ENCODE measurements around the gene CWC22.
A peak's percentile ranks its signal among the peaks of the same experiment; 100 is the strongest.
"Not testable (repeated sequence)": the region's sequence is repeated elsewhere in the genome, so short reads cannot be mapped to it uniquely, and the experiment has no call there.

CWC22 gene

GRCh38 chr2:180006781-180007579 is at the start of gene CWC22:
TSS of gene CWC22 (minus strand) at chr2:180007297. CDS start at chr2:179993341, 13,956 bp downstream.
- peak; percentile 80 for DNase-seq

GRCh38 chr2:180056367-180057118 is 49.4 kb upstream of the CWC22 start:
- no peak for DNase-seq

- not testable (repeated sequence) for DNase-seq
Observed at GRCh38 chr2:180054576-180054975, 47.5 kb upstream of the CWC22 start.

- DNase-seq = no peak
Observed at GRCh38 chr2:180050246-180050645, 43.1 kb upstream of the CWC22 start.

- no peak for DNase-seq
Observed at GRCh38 chr2:180048251-180048650, 41.2 kb upstream of the CWC22 start.

- no peak for DNase-seq
Observed at GRCh38 chr2:180046776-180047175, 39.7 kb upstream of the CWC22 start.

GRCh38 chr2:180046202-180046601 is 39.1 kb upstream of the CWC22 start:
- DNase-seq = no peak

GRCh38 chr2:180040146-180040925 is 33.2 kb upstream of the CWC22 start:
- peak; percentile 71 for DNase-seq

GRCh38 chr2:180038997-180039396 is 31.9 kb upstream of the CWC22 start:
- no peak for DNase-seq

- no peak for DNase-seq
Observed at GRCh38 chr2:180033993-180034894, 27.1 kb upstream of the CWC22 start.

GRCh38 chr2:180029575-180029974 is 22.5 kb upstream of the CWC22 start:
- DNase-seq = no peak

GRCh38 chr2:180021850-180022249 is 14.8 kb upstream of the CWC22 start:
- no peak for DNase-seq

GRCh38 chr2:180017784-180018183 is 10.7 kb upstream of the CWC22 start:
- DNase-seq = no peak

GRCh38 chr2:180016937-180017336 is 9.8 kb upstream of the CWC22 start:
- DNase-seq = no peak

- no peak for DNase-seq
Observed at GRCh38 chr2:180015951-180016709, 9.0 kb upstream of the CWC22 start.

GRCh38 chr2:180012523-180012922 is 5.4 kb upstream of the CWC22 start:
- DNase-seq = no peak

- DNase-seq = no peak
Observed at GRCh38 chr2:180010701-180011100, 3.6 kb upstream of the CWC22 start.

- DNase-seq = no peak
Observed at GRCh38 chr2:180006231-180006630, 866 bp downstream of the CWC22 start.

GRCh38 chr2:180005465-180005864 is 1.6 kb downstream of the CWC22 start:
- not testable (repeated sequence) for DNase-seq

- DNase-seq = no peak
Observed at GRCh38 chr2:180004731-180005130, 2.4 kb downstream of the CWC22 start.

GRCh38 chr2:180003559-180003958 is 3.5 kb downstream of the CWC22 start:
- DNase-seq = no peak

GRCh38 chr2:180003073-180003472 is 4.0 kb downstream of the CWC22 start:
- DNase-seq = no peak

Data from NCI-H1048 (cell line).